ENCODE measurements around the gene MPP2.
"Not testable (repeated sequence)": the region's sequence is repeated elsewhere in the genome, so short reads cannot be mapped to it uniquely, and the experiment has no call there.

The MPP2 gene

DNA sequence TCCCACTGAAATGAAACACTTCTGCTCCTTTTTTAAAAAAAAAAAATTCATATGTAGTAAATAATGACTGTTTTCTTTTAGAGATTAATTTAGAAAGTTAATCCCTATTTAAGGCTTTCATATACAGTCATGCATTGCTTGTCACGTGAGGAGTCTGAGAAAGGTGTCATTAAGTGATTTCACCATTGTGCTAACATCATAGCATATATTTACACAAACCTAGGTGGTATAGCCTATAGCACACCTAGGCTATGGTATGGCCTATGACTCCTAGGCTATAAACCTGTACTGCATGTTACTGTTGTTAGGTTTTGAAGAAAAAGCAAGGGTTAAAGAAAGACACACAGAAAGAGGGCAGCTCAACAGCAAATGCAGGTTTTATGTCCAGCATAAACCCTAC lies 21.3 kb upstream of the MPP2 start:
- H3K36me3 ChIP-seq (ENCODE audit: control insufficient read depth, insufficient read depth, low read length): no peaks in the 10 kb centered on the region
- WGBS, 2 experiments (ENCODE audit: insufficient coverage in 2 of 2): no CpG with 5 or more reads among the region's 1 CpG
- H3K4me3 ChIP-seq (ENCODE audit: extremely low read depth, insufficient read depth, low read length, poor library complexity, severe bottlenecking): no peak overlapping the region
- H3K9me3 ChIP-seq (ENCODE audit: control insufficient read depth, low read length): no peaks in the 10 kb centered on the region
- H3K4me1 ChIP-seq (ENCODE audit: control insufficient read depth, insufficient read depth, low read length, poor library complexity, severe bottlenecking): peaks cover 4% of the 10 kb centered on the region
- H3K27ac ChIP-seq (ENCODE audit: low read depth, low read length, severe bottlenecking): no peak overlapping the region

DNA sequence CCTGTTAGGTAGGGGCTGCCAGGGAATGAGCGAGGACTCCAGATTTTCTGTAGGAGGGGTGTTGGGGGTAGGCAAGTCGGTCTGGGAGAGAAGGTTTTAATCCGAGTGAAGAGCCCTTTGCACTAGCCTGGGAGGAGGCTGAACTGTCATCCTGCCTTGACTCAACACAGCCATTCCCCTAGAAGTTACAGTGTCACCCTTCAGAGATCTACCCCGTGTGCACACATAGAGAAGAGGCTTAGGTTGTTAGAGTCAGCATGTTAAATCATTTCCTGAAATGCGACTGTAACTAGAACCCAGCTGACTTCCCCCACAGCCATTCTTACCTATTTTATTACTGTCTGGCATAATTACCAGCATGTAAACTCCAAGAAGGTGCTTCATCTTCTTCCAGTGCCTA lies 20.6 kb upstream of the MPP2 start:
- H3K27ac ChIP-seq (ENCODE audit: low read depth, low read length, severe bottlenecking); H3K36me3 ChIP-seq (ENCODE audit: control insufficient read depth, insufficient read depth, low read length); H3K4me3 ChIP-seq (ENCODE audit: extremely low read depth, insufficient read depth, low read length, poor library complexity, severe bottlenecking); H3K4me1 ChIP-seq (ENCODE audit: control insufficient read depth, insufficient read depth, low read length, poor library complexity, severe bottlenecking); H3K9me3 ChIP-seq (ENCODE audit: control insufficient read depth, low read length): not testable (repeated sequence)
- no CpG with 5 or more reads among the region's 5 CpGs for WGBS, 2 experiments (ENCODE audit: insufficient coverage in 2 of 2)

DNA sequence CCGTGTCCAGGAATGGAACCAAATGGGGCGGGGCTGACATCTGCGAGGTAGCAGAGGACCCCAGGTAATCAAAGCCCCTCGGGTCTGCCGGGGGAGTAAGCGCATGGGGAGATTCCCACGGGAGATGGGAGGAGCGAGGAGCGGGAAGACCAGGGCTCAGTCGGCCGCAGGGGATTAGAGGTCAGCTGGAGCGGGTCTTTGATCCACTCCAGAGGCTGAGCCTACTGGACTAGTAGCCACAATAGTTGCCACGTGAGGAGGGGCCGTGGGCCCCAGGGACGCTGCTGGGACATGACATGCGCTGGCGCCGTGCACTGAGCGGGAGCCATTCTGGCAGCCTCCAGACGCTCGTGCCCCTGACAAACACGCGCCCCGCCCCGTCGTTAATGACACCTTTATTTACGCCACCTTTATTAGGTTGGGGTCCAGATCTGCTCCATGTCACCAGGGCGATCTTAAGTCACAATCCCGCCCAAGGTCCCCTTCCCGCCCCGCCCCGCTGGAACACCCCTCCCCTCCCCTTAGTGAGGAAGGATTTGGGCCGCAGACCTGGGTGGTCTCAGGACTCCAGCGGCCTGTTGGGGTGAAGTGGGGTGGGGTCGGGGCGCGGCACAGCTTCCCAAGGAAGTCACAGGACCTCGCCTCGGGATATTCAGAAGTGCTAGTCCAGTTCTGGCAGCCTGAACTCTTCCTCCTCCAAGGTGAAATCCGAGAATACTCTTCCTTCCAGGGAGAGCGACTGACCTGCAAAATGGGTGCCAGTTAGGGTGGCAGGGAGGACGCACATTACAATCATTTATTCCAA lies 19.9 kb upstream of the MPP2 start:
- 23 to 26% methylated on average over 30 of the region's 42 CpGs for WGBS, 2 experiments (ENCODE audit: insufficient coverage in 2 of 2)
- Histone ChIP-seq H3K4me3 (ENCODE audit: extremely low read depth, insufficient read depth, low read length, poor library complexity, severe bottlenecking) (no peak overlapping the region), H3K27ac (ENCODE audit: low read depth, low read length, severe bottlenecking) (no peak overlapping the region), H3K9me3 (ENCODE audit: control insufficient read depth, low read length) (no peaks in the 10 kb centered on the region), H3K36me3 (ENCODE audit: control insufficient read depth, insufficient read depth, low read length) (no peaks in the 10 kb centered on the region), H3K4me1 (ENCODE audit: control insufficient read depth, insufficient read depth, low read length, poor library complexity, severe bottlenecking) (peaks cover 4% of the 10 kb centered on the region)

DNA sequence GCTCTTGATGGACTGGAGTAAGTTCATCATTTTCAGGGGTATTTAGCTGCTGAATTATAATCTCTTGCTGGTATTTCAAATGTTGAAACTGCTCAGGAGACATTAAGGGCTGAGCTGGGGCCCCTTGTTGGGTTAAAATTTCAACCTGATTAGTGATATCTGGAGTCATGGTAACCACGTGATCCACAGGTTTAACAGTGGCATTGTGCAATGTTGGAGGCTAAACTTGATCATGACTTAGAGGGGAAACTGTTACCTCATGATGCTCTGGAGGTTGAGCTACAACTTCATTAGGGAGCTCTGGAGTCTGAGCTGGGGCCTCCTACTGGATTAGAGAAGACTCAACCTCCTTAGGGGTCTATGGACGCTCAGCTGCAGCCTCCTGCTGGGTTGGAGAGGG lies 17.2 kb upstream of the MPP2 start:
- H3K36me3 ChIP-seq (ENCODE audit: control insufficient read depth, insufficient read depth, low read length): no peaks in the 10 kb centered on the region
- no peaks in the 10 kb centered on the region for H3K9me3 ChIP-seq (ENCODE audit: control insufficient read depth, low read length)
- peaks cover 4% of the 10 kb centered on the region for H3K4me1 ChIP-seq (ENCODE audit: control insufficient read depth, insufficient read depth, low read length, poor library complexity, severe bottlenecking)
- H3K4me3 ChIP-seq (ENCODE audit: extremely low read depth, insufficient read depth, low read length, poor library complexity, severe bottlenecking): no peak overlapping the region
- H3K27ac ChIP-seq (ENCODE audit: low read depth, low read length, severe bottlenecking): no peak overlapping the region
- WGBS, 2 experiments (ENCODE audit: insufficient coverage in 2 of 2): 55 to 62% methylated on average over 2 of the region's 2 CpGs

DNA sequence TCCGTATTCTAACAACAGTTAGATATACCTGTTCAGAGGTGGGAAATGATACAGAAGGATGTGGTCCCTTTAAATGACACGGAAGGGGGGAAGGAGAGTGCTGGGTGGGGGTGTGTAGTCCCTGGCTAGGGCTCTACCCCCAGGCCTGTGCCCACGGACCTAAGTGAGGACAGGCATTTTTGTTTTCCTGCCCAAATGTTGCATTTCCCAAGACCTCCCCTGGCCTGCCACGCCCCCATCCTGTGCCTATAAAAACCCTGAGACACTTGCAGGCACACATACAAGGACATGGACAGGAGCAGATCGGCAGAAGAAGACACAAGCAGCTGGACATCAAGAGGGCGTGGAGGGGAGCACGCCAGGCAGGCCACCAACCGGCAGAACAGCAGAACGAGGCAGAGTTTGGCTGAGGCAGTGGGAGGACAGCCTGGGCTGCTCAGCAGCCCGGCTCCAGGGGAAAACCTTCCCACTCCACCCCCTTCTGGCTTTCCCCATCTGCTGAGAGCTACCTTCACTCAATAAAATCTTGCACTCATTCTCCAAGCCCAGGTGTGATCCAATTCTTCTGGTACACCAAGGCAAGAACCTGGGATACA lies 13.3 kb upstream of the MPP2 start:
- no peak overlapping the region for H3K4me3 ChIP-seq (ENCODE audit: extremely low read depth, insufficient read depth, low read length, poor library complexity, severe bottlenecking)
- H3K36me3 ChIP-seq (ENCODE audit: control insufficient read depth, insufficient read depth, low read length): no peaks in the 10 kb centered on the region
- no peak overlapping the region for H3K27ac ChIP-seq (ENCODE audit: low read depth, low read length, severe bottlenecking)
- 69 to 83% methylated on average over 9 to 10 of the region's 10 CpGs for WGBS, 2 experiments (ENCODE audit: insufficient coverage in 2 of 2)
- no peaks in the 10 kb centered on the region for H3K4me1 ChIP-seq (ENCODE audit: control insufficient read depth, insufficient read depth, low read length, poor library complexity, severe bottlenecking)
- H3K9me3 ChIP-seq (ENCODE audit: control insufficient read depth, low read length): no peaks in the 10 kb centered on the region

DNA sequence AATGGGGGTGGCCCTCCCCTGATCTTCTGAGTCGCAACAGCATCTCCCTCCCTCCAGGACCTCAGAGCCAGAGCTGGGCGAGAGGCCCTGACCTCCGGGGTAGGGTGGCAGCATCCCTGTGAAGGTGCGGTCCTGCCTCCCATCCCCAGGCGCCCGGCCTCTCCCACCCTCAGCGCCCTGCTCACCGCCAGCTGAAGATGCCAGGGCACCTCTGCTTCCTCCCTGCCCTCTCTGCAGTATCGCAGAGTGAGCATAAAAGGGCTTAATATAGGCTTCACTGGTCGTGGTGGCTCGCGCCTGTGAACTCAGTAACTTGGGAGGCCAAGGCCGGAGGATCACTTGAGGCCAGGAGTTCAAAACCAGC lies 10.7 kb upstream of the MPP2 start:
- Histone ChIP-seq H3K27ac (ENCODE audit: low read depth, low read length, severe bottlenecking) (no peak overlapping the region), H3K36me3 (ENCODE audit: control insufficient read depth, insufficient read depth, low read length) (no peaks in the 10 kb centered on the region), H3K9me3 (ENCODE audit: control insufficient read depth, low read length) (no peaks in the 10 kb centered on the region), H3K4me1 (ENCODE audit: control insufficient read depth, insufficient read depth, low read length, poor library complexity, severe bottlenecking) (no peaks in the 10 kb centered on the region), H3K4me3 (ENCODE audit: extremely low read depth, insufficient read depth, low read length, poor library complexity, severe bottlenecking) (no peak overlapping the region)
- 93 to 95% methylated on average over 11 of the region's 13 CpGs for WGBS, 2 experiments (ENCODE audit: insufficient coverage in 2 of 2)

DNA sequence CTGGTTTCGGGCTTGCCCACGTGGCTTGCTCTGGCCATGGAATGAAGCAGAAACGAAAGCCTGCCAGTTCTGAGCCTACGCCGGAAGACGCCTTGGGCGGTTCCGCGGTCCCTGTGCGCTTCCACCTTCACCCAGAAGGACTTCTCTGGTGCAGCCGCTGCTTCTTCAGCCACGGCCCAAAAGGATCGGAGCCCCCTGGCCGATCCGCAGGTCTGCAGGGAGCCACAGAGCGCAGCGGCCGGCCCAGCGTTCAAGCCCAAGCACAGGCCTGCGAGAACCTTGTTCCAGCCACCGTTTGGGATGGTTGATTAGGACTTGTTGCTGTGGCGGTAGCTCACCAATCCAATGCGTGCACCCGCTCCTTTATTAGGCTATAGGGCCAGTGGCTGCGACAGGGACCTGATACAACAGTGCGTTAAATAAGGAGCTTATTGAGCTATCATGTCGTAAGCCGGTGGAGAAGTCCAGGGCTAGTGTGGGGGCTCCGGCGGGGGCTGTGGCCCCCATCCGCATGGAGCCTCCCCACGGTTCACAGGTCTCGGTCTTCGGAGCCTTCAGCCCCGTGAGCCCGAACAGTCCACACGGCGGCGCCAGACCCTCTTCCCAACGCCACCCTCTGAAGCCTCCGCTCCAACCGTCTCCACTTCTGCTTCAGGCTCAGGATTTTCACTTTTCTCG lies 10.2 kb upstream of the MPP2 start:
- Histone ChIP-seq H3K36me3 (ENCODE audit: control insufficient read depth, insufficient read depth, low read length) (no peaks in the 10 kb centered on the region), H3K4me3 (ENCODE audit: extremely low read depth, insufficient read depth, low read length, poor library complexity, severe bottlenecking) (no peak overlapping the region), H3K4me1 (ENCODE audit: control insufficient read depth, insufficient read depth, low read length, poor library complexity, severe bottlenecking) (no peaks in the 10 kb centered on the region), H3K9me3 (ENCODE audit: control insufficient read depth, low read length) (no peaks in the 10 kb centered on the region), H3K27ac (ENCODE audit: low read depth, low read length, severe bottlenecking) (no peak overlapping the region)
- WGBS, 2 experiments (ENCODE audit: insufficient coverage in 2 of 2): 80 to 81% methylated on average over 27 to 43 of the region's 43 CpGs

DNA sequence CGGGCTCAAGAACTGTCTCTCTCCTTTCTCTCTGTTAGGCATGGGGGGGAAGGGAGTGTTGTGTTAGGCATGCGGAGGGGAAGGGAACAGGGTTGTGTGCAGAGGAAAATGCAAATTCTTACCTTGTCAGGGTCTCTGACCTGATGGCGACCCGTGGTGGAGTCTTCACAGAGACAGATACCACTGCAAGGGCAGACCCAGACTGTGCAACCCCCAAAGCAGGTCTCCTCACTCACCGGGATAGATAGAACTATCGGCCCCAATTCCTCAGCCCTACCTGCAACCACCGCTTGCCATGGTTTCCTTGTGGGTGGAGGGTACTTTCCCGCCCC lies 9.6 kb upstream of the MPP2 start:
- H3K36me3 ChIP-seq (ENCODE audit: control insufficient read depth, insufficient read depth, low read length): no peaks in the 10 kb centered on the region
- WGBS, 2 experiments (ENCODE audit: insufficient coverage in 2 of 2): 85 to 97% methylated on average over 6 of the region's 8 CpGs
- H3K27ac ChIP-seq (ENCODE audit: low read depth, low read length, severe bottlenecking): no peak overlapping the region
- no peaks in the 10 kb centered on the region for H3K9me3 ChIP-seq (ENCODE audit: control insufficient read depth, low read length)
- H3K4me1 ChIP-seq (ENCODE audit: control insufficient read depth, insufficient read depth, low read length, poor library complexity, severe bottlenecking): no peaks in the 10 kb centered on the region
- no peak overlapping the region for H3K4me3 ChIP-seq (ENCODE audit: extremely low read depth, insufficient read depth, low read length, poor library complexity, severe bottlenecking)

DNA sequence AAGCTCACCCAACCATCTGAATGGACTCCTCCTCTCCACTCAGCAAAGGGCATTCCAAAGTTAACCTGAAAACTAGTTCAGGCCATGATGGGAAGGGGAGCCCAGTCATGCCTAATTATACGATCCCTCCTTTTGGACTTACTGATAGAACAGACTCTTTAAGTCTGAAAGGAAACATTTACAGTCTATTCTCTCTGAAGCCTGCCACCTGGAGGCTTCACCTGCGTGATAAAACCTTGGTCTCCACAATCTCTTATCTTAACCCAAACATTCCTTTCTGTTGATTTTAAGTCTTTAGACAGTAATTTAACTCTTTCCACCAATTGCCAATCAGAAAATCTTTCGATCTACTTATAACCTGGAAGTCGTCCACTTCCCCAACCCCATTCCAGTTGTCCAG lies 9.0 kb upstream of the MPP2 start:
- Histone ChIP-seq H3K4me1 (ENCODE audit: control insufficient read depth, insufficient read depth, low read length, poor library complexity, severe bottlenecking) (no peaks in the 10 kb centered on the region), H3K36me3 (ENCODE audit: control insufficient read depth, insufficient read depth, low read length) (no peaks in the 10 kb centered on the region), H3K27ac (ENCODE audit: low read depth, low read length, severe bottlenecking) (no peak overlapping the region), H3K9me3 (ENCODE audit: control insufficient read depth, low read length) (no peaks in the 10 kb centered on the region), H3K4me3 (ENCODE audit: extremely low read depth, insufficient read depth, low read length, poor library complexity, severe bottlenecking) (no peak overlapping the region)
- 90 to 91% methylated on average over 4 of the region's 4 CpGs for WGBS, 2 experiments (ENCODE audit: insufficient coverage in 2 of 2)

DNA sequence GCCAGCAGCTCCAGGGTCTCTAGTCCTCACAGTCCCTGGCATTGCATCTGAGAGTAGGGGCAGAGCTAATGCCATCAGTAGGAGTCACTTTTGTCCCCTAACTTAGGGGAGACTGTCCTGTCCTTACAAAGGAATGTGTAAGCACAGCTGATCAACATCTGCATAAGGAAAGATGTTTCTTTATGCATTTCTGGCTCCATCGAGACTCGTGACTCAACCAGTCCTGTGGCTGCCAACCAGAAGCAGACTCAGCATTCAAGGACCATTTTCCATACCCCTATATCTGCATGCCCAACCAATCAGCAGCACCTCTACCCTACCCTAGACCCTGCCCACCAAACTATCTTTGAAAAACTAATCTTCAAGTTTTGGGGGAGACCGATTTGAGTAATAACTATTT lies 8.2 kb upstream of the MPP2 start:
- Histone ChIP-seq H3K36me3 (ENCODE audit: control insufficient read depth, insufficient read depth, low read length) (no peaks in the 10 kb centered on the region), H3K4me3 (ENCODE audit: extremely low read depth, insufficient read depth, low read length, poor library complexity, severe bottlenecking) (no peak overlapping the region), H3K9me3 (ENCODE audit: control insufficient read depth, low read length) (no peaks in the 10 kb centered on the region), H3K27ac (ENCODE audit: low read depth, low read length, severe bottlenecking) (no peak overlapping the region), H3K4me1 (ENCODE audit: control insufficient read depth, insufficient read depth, low read length, poor library complexity, severe bottlenecking) (no peaks in the 10 kb centered on the region)
- WGBS, 2 experiments (ENCODE audit: insufficient coverage in 2 of 2): 87 to 100% methylated on average over 1 to 3 of the region's 3 CpGs

DNA sequence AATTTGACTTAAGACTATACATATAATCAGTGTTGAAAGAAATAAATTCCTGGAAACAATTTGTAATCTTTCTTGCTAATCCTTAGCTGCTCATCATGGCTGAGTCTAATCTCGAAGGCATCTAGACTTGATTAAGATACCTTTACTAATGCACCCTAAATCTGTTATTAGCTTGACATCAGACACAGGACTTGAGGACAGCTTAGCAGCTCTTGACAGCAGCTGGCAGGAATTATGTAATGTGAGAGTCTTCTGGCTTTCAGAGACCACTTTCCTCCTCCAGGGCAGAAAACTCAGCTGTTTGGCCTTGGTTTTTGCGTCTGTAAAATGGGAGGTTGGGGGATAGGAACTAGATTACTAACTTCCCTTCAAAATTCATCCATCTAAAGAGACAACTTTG lies 7.1 kb upstream of the MPP2 start:
- Histone ChIP-seq H3K9me3 (ENCODE audit: control insufficient read depth, low read length) (no peaks in the 10 kb centered on the region), H3K36me3 (ENCODE audit: control insufficient read depth, insufficient read depth, low read length) (no peaks in the 10 kb centered on the region), H3K27ac (ENCODE audit: low read depth, low read length, severe bottlenecking) (no peak overlapping the region), H3K4me3 (ENCODE audit: extremely low read depth, insufficient read depth, low read length, poor library complexity, severe bottlenecking) (no peak overlapping the region), H3K4me1 (ENCODE audit: control insufficient read depth, insufficient read depth, low read length, poor library complexity, severe bottlenecking) (no peaks in the 10 kb centered on the region)
- 83 to 86% methylated on average over 1 of the region's 2 CpGs for WGBS, 2 experiments (ENCODE audit: insufficient coverage in 2 of 2)

Data from mesodermal cell (in vitro differentiated cells).